HL-60 (cell line): ENCODE results near the gene NR2E1.

Source experiments
- DNase-seq, 2 experiments: peaks; one replicate each; pipeline ENCODE4 v3.0.0-alpha.2; 2010 to 2020; ENCODE audit warnings: low read depth in 1 of 2, low spot score in 1 of 2
- H3K27ac ChIP-seq: fragments of 250-450 bp; sonication (Bioruptor Pico); replicated peaks from 2 replicates; pipeline ENCODE4 v1.5.1; 2020; ENCODE audit warnings: mild to moderate bottlenecking, moderate library complexity
- H3K27me3 ChIP-seq: fragments of 250-450 bp; sonication (Bioruptor Pico); 2 replicates; pipeline ENCODE4 v1.5.1; 2021; ENCODE audit warnings: mild to moderate bottlenecking, moderate library complexity; ENCODE audit not compliant: insufficient read depth, poor library complexity, severe bottlenecking
- H3K4me3 ChIP-seq: replicated peaks from 2 replicates; pipeline ENCODE4 v1.5.1; 2011; ENCODE audit warnings: mild to moderate bottlenecking, control low read depth, low read length; ENCODE audit not compliant: insufficient read depth
- GABPA ChIP-seq: IDR thresholded peaks from 2 replicates; pipeline ENCODE4 v1.6.1; 2012; ENCODE audit warnings: low read depth
- POLR2AphosphoS5 ChIP-seq: IDR thresholded peaks from 2 replicates; pipeline ENCODE4 v1.6.1; 2012; ENCODE audit warnings: low read depth
- SPI1 ChIP-seq: IDR thresholded peaks from 2 replicates; pipeline ENCODE4 v1.6.1; 2012; ENCODE audit warnings: low read depth, mild to moderate bottlenecking, borderline replicate concordance
- TF ChIP-seq, protein P1 (sequence below): IDR thresholded peaks from 2 replicates; pipeline ENCODE4 v1.6.1; 2012; ENCODE audit warnings: low read depth; ENCODE audit not compliant: insufficient replicate concordance
- TF ChIP-seq, protein P2 (sequence below): IDR thresholded peaks from one replicate; pipeline ENCODE4 v1.5.1; 2011; ENCODE audit warnings: low read length, control low read depth, inconsistent platforms; ENCODE audit not compliant: insufficient read depth

The NR2E1 gene

DNA sequence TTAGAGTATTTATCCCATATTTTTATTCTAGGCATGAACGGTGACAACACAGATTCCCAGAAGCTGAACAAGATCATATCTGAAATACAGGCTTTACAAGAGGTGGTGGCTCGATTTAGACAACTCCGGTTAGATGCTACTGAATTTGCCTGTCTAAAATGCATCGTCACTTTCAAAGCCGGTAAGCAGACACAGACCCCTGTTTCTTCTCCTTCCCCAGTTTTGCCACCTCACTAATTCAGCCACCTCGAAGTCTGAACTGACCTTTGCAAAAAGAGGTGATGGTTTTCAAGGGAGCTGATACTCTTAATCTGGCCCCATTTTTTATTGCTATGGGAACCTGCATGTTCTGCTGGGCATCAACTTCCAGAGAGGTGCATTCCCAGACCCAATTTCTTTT, 15.0 kb downstream of the NR2E1 start:
- TF ChIP-seq, protein P1, sequence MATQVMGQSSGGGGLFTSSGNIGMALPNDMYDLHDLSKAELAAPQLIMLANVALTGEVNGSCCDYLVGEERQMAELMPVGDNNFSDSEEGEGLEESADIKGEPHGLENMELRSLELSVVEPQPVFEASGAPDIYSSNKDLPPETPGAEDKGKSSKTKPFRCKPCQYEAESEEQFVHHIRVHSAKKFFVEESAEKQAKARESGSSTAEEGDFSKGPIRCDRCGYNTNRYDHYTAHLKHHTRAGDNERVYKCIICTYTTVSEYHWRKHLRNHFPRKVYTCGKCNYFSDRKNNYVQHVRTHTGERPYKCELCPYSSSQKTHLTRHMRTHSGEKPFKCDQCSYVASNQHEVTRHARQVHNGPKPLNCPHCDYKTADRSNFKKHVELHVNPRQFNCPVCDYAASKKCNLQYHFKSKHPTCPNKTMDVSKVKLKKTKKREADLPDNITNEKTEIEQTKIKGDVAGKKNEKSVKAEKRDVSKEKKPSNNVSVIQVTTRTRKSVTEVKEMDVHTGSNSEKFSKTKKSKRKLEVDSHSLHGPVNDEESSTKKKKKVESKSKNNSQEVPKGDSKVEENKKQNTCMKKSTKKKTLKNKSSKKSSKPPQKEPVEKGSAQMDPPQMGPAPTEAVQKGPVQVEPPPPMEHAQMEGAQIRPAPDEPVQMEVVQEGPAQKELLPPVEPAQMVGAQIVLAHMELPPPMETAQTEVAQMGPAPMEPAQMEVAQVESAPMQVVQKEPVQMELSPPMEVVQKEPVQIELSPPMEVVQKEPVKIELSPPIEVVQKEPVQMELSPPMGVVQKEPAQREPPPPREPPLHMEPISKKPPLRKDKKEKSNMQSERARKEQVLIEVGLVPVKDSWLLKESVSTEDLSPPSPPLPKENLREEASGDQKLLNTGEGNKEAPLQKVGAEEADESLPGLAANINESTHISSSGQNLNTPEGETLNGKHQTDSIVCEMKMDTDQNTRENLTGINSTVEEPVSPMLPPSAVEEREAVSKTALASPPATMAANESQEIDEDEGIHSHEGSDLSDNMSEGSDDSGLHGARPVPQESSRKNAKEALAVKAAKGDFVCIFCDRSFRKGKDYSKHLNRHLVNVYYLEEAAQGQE: no peak
- TF ChIP-seq, protein P2, sequence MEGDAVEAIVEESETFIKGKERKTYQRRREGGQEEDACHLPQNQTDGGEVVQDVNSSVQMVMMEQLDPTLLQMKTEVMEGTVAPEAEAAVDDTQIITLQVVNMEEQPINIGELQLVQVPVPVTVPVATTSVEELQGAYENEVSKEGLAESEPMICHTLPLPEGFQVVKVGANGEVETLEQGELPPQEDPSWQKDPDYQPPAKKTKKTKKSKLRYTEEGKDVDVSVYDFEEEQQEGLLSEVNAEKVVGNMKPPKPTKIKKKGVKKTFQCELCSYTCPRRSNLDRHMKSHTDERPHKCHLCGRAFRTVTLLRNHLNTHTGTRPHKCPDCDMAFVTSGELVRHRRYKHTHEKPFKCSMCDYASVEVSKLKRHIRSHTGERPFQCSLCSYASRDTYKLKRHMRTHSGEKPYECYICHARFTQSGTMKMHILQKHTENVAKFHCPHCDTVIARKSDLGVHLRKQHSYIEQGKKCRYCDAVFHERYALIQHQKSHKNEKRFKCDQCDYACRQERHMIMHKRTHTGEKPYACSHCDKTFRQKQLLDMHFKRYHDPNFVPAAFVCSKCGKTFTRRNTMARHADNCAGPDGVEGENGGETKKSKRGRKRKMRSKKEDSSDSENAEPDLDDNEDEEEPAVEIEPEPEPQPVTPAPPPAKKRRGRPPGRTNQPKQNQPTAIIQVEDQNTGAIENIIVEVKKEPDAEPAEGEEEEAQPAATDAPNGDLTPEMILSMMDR: no peak
- no peak for TF ChIP-seq SPI1
- no peak for TF ChIP-seq POLR2AphosphoS5
- no peak for TF ChIP-seq GABPA
- Histone ChIP-seq H3K27me3 (peaks cover 22% of the 10 kb centered on the region), H3K27ac (no peak overlapping the region), H3K4me3 (no peak overlapping the region)
- no peak for DNase-seq

DNA sequence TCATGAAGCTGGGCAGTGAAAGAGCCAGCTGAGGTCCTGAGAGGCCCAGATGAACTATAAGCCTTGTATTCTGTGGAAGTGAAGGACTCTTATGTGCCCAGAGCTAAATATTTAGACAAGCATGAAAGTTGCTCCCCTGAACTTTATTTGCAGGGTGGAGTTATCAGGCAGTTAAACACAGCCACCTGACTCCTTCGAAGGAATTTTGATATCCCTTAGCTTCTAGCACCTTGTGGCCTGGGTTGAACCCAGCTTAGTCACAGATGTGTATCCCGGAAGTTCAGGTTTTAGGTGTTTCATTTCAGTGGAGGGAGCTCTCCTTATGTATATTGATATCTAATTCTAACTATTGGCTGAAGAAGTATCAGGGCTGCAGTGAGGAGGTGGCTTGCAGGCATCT, 20.4 kb downstream of the NR2E1 start:
- TF ChIP-seq, protein P1: no peak
- TF ChIP-seq, protein P2: no peak
- TF ChIP-seq GABPA (no peak), SPI1 (no peak), POLR2AphosphoS5 (no peak)
- H3K4me3 ChIP-seq: no peak overlapping the region
- DNase-seq: no peak
- peaks cover 9% of the 10 kb centered on the region for H3K27me3 ChIP-seq
- no peak overlapping the region for H3K27ac ChIP-seq

DNA sequence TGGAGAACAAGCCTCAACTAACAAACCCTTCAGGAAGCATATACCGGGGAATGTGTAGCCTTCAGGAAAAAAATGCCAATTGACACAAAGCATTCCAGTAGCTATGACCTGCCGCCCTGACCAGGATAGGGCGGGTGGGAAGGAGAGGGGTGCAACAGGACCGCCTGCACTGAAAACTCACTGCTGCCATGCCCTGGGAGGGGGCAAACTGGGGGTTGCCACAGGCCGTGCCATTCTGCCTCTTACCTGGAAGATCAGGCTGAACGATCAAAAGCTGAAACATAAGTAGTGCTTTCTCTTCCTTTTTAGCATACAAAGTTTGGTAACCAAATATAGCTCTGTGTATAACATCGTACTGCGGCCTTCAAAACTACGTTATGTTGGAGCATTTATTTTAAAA, 21.7 kb downstream of the NR2E1 start:
- Histone ChIP-seq H3K4me3 (no peak overlapping the region), H3K27ac (no peak overlapping the region), H3K27me3 (peaks cover 10% of the 10 kb centered on the region)
- TF ChIP-seq, protein P2: no peak
- TF ChIP-seq GABPA (no peak), POLR2AphosphoS5 (no peak), SPI1 (no peak)
- TF ChIP-seq, protein P1: no peak
- DNase-seq: no peak
